Measurements from ENCODE around the gene SGMS1.

Gene SGMS1

DNA sequence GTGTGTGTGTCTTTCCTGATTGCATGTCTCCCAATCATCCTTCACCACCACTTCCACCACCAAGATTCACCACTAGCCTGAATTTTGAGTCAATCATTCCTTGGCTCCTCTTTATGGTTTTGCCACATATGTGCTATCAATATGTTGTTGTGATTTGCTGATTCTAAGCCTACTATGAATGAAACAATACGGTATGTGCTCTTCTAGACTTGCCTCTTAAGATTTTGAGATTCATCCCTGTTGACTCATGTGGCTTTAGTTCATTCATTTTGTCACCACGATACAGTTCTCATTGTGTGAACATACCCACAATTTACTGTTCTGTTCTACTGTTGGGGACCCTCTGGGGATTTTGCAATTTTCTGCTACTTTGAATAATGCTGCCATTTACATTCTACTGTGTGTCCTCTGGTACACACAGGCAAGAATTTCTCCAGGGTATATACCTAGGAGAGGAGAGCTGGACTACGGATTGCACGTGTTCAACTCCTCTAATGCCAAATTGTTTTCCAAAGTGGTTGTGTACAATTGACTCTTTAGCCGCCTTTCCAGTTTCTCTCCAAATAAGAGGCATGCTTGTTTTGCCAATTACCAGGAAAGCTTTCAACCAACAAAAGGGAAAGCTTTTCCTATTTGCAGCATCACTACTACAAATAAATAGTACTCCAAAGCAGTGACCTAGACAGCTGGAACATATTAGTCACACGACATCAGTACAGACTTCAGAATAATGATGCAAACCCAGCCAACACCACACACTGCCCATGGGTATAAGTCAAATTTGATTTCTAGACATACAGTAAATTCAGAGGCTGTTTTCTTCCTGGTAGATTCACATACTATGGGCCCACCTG lies 30.0 kb downstream of the SGMS1 start:
- TF ChIP-seq, protein P1, sequence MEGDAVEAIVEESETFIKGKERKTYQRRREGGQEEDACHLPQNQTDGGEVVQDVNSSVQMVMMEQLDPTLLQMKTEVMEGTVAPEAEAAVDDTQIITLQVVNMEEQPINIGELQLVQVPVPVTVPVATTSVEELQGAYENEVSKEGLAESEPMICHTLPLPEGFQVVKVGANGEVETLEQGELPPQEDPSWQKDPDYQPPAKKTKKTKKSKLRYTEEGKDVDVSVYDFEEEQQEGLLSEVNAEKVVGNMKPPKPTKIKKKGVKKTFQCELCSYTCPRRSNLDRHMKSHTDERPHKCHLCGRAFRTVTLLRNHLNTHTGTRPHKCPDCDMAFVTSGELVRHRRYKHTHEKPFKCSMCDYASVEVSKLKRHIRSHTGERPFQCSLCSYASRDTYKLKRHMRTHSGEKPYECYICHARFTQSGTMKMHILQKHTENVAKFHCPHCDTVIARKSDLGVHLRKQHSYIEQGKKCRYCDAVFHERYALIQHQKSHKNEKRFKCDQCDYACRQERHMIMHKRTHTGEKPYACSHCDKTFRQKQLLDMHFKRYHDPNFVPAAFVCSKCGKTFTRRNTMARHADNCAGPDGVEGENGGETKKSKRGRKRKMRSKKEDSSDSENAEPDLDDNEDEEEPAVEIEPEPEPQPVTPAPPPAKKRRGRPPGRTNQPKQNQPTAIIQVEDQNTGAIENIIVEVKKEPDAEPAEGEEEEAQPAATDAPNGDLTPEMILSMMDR (IDR thresholded peaks at IDR 0.05; ENCODE audit: extremely low read depth, insufficient read depth, missing control alignments) = no peak
- in situ Hi-C loops (cut with MboI; ENCODE audit: low pct_unique_long_range_greater_than_20kb, low sequenced_read_pairs, unreplicated experiment) = no loop called here
- DNase-seq (ENCODE audit: low spot score) = no peak

DNA sequence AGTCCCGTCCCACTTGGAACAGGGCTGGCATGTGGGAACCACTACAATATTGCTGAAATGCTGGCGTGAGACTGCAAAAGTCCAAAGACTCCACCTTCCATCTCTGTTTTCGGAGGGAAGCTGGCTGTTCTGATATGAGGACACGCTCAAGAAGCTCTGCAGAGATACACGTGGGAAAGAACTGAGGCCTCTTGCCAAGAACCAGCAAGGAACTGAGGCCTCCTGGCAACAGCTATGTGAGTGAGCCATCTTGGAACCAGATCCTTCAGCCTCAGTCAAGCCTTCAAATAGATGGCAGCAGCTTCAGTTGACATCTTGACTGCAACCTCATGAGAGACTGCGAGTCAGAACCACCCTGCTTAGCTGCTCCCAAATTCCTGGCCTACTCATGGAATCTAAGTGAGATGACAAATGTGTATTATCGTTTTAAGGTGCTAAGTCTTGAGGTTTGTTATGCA lies 30.8 kb downstream of the SGMS1 start:
- TF ChIP-seq, protein P1 (IDR thresholded peaks at IDR 0.05; ENCODE audit: extremely low read depth, insufficient read depth, missing control alignments) = no peak
- no peak for DNase-seq (ENCODE audit: low spot score)
- in situ Hi-C loops (cut with MboI; ENCODE audit: low pct_unique_long_range_greater_than_20kb, low sequenced_read_pairs, unreplicated experiment) = no loop called here

- DNase-seq (ENCODE audit: low spot score) = no peak
- in situ Hi-C loops (cut with MboI; ENCODE audit: low pct_unique_long_range_greater_than_20kb, low sequenced_read_pairs, unreplicated experiment) = no loop called here
- TF ChIP-seq, protein P1 (IDR thresholded peaks at IDR 0.05; ENCODE audit: extremely low read depth, insufficient read depth, missing control alignments) = no peak
These were observed 32.8 kb downstream of the SGMS1 start for GRCh38 chr10:50590935-50591334.

DNA sequence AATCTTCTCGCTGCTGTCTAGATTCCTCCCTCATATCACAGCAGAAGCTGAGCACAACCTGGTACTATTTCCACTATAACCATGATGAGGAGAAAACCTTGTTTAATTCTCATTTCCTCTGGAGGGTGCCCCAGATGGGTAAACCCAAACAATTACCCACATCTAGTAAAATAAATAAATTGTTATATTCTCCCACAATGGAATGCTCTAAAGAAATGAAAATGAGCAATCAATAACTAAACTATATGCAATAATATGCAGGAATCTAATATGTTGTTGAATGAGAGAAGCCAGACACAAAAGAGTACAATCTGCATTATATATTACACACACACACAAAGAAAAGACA lies 37.0 kb downstream of the SGMS1 start:
- in situ Hi-C loops (cut with MboI; ENCODE audit: low pct_unique_long_range_greater_than_20kb, low sequenced_read_pairs, unreplicated experiment) = no loop called here
- TF ChIP-seq, protein P1 (IDR thresholded peaks at IDR 0.05; ENCODE audit: extremely low read depth, insufficient read depth, missing control alignments) = no peak
- DNase-seq (ENCODE audit: low spot score) = no peak

- no peak for DNase-seq (ENCODE audit: low spot score)
- in situ Hi-C loops (cut with MboI; ENCODE audit: low pct_unique_long_range_greater_than_20kb, low sequenced_read_pairs, unreplicated experiment) = no loop called here
- TF ChIP-seq, protein P1 (IDR thresholded peaks at IDR 0.05; ENCODE audit: extremely low read depth, insufficient read depth, missing control alignments) = no peak
These were observed 37.6 kb downstream of the SGMS1 start for GRCh38 chr10:50585921-50586739.

GRCh38 chr10:50582766-50583762 lies 40.7 kb downstream of the SGMS1 start:
- in situ Hi-C loops (cut with MboI; ENCODE audit: low pct_unique_long_range_greater_than_20kb, low sequenced_read_pairs, unreplicated experiment) = no loop called here

More at GRCh38 chr10:50582766-50583762, 40.7 kb downstream of the SGMS1 start:
- DNase-seq (ENCODE audit: low spot score) = no peak
- TF ChIP-seq, protein P1 (IDR thresholded peaks at IDR 0.05; ENCODE audit: extremely low read depth, insufficient read depth, missing control alignments) = no peak

Data from GM13977 (cell line).